GM19328 (cell line): ENCODE data around the gene GOLGA6L22.
"Not testable (repeated sequence)": the region's sequence is repeated elsewhere in the genome, so short reads cannot be mapped to it uniquely, and the experiment has no call there.

Experiments used
- ATAC-seq: cut with Tn5 transposase; IDR thresholded peaks from one replicate; pipeline ENCODE4 v1.9.1; 2021; ENCODE audit warnings: mild to moderate bottlenecking, moderate library complexity; ENCODE audit not compliant: unreplicated experiment

GOLGA6L22 gene, protein sequence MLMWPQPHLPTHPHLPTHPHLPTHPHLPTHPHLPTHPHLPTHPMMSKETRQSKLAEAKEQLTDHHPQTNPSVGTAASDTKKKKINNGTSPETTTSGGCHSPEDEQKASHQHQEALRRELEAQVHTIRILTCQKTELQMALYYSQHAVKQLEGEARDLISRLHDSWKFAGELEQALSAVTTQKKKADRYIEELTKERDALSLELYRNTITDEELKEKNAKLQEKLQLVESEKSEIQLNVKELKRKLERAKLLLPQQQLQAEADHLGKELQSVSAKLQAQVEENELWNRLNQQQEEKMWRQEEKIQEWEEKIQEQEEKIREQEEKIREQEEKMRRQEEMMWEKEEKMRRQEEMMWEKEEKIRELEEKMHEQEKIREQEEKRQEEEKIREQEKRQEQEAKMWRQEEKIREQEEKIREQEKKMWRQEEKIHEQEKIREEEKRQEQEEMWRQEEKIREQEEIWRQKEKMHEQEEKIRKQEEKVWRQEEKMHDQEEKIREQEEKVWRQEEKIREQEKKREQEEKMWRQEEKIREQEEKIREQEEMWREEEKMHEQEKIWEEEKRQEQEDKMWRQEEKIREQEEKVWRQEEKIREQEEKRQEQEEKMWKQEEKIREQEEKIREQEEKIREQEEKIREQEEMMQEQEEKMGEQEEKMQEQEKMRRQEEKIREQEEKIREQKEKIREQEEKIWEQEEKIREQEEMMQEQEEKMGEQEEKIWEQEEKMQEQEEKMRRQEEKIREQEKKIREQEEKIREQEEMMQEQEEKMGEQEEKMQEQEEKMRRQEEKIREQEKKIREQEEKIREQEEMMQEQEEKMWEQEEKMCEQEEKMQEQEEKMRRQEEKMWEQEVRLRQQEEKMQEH

DNA sequence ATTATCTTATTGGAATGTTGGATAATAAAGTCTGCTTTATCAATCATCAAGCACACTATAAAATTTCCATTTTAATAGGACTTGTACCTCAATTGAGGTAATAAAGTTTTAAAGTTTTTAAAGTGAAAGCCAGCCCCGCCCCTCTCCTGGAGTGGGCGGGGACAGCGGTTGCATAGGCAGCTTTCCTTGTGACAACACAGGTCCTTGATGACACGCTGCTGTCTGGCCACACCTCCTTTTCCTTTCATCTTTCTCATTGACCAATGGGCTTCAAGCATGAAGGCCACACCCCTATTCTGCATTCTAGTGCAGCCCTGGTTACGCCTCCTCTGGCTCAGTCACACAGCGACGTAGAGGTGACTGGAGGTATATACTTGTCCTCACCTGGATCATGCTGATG lies at the start of gene GOLGA6L22:
TSS of gene GOLGA6L22 (plus strand) at position 301 of the 400 bp plus-strand sequence. CDS start at position 392, 91 bp downstream.
- ATAC-seq, result not testable (repeated sequence)

DNA sequence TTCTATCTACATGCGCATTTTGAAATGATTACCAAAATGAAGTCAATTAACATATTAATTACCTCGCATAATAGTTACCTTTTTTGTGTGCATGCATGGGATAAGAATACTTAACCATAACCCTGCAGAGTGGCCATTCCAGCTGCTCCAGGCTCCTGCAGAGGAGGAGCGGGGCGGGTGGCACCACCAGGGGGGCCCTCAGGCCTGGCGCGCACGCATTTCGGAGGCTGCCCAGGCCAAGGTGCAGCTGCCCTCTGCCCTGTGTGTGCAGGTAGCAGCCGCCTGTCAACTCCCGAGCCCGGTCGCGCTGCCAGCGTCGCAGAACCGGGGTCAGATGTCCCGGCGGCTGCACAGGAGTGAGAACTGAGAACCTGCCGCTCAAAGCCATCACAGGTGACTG lies 41.4 kb upstream of the GOLGA6L22 start:
- ATAC-seq, result not testable (repeated sequence)

DNA sequence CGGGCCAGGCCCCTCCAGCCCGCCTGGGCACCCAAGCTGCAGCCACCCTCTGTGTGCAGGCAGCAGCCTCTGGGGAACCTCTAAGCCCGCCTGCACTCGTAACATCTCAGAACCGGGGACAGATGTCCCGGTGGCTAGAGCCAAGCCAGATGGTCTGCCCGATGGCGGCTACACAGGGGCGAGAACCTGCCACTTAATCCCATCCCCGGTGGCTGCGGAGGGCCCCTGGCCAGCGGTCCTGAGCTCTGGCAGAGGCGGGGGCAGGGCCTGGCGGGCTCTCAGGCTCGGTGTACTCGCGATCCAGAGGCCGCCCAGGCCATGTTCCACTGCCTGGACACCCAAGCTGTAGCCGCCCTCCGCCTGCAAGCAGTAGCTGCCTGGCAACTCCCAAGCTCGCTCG lies 40.9 kb upstream of the GOLGA6L22 start:
- ATAC-seq, result not testable (repeated sequence)

DNA sequence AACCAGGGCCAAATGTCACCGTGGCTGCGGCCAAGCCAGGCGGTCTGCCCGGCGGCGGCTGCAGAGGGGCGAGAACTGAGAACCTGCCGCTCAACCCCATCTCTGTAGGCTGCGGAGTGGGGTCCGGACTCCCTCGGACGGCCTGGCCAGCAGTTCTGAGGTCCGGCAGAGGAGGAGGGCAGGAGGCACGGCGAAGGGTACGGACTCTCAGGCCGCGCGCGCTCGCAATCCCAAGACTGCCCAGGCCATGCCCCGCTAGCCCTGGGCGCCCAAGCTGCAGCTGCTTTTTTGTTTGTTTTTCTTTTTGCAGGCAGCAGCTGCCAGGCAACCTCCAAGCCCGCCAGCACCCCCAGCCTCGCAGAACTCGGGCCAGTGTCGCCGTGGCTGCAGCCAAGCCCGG lies 40.5 kb upstream of the GOLGA6L22 start:
- ATAC-seq, result not testable (repeated sequence)

DNA sequence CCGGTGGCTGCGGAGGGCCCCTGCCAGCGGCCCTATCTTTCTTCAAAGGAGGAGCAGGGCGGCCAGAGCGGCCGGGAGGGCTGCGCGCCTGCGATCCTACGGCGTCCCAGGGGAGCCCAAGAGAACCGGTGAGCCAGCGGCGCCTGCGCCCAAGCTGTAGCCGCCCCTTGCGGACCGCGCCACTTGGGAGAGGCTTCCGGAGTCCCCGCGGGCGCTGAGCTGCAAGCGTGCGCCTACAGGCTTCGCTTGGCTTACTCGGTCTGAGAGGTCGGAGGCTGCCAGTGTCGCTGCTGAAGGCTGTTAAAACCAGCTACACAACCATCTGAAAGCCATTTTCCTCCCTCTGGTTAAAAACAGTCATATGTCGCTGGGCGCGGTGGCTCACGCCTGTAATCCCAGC lies 40.0 kb upstream of the GOLGA6L22 start:
- not testable (repeated sequence) for ATAC-seq

DNA sequence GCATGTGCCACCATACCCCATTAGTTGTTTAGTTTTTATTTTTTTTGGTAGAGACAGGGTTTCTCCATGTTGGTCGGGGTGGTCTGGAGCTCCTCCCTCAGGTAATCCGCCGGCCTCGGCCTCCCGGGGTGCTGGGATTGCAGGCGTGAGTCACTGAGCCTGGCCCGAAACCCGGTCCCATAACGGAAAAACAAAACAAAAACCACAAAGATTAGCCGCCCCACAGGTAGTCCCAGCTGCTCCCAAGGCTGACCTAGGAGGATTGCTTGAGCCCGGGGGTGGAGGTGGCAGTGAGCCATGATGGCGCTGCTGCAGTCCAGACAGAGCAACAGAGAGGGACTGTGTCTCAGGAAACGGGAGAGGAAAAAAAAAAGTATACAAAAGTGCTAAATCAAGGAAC lies 38.4 kb upstream of the GOLGA6L22 start:
- ATAC-seq, result not testable (repeated sequence)

DNA sequence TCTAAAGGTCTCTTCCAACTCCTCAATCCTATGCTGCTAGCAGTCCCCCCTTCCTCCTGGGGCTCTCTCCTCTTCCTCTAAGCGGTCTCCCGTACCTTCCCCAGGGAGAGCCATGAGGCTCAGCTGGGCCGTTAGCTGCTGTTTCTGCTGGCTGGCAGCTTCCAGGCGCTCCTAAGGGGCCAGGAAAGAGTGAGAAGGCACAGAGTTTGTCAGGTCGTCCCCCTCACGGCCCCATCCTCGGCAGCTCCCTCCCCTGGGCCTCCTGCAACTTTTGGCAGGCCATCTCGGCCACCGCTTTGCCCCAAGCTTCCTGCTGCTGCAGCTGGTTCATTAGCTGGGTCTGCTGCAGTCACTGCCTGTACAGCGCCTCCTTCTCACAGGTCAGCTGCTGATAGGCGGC lies 29.3 kb upstream of the GOLGA6L22 start:
- not testable (repeated sequence) for ATAC-seq

DNA sequence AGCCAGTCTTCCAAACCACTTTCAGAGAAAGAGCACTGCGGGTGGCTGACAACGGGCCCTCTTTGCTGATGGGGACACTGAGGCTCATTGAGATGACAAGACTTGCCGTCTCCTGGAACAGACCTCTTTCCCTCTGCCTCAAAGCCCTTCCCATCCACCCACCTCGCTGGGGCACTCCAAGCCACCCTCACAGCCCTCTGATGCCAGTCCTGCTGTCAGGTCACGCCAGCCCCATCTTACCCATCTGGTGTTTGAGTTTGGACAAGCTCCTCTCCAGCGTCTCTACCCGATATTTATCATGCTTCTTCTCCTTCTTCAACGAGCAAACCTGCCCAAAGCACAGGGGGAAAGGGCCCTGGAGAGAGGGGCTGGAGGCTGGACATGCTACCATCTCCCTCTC lies 27.0 kb upstream of the GOLGA6L22 start:
- not testable (repeated sequence) for ATAC-seq

DNA sequence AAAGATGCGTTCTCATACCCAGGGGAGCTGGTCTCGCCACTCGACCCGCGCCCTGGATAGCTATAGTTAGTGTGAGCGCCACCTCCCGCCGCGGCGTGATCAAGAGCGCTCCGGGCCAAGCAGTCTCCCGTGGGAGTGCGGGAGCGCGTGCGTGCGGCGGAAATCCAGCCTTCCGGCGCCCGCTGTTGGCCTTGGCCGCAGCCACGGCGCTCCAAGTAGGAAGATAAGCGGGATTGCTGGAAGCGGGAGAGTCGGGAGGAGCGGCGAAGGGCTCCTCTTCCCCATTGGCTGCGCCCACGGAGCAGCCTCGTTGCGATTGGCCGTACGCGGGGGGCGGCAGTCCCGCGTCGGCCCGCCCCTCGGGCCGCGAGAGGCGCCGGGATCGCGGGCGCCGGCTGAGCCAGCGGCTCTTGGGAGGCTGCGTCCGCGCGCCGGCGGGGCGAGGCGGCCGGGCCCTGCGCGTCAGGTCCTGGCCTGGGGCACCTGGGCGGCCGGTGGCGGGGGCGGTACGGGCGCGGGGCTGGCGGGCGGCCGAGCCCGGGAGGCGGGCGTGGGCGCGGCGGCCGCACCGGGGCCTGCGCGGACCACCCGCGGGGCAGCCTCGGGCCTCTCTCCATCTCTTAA lies 35.9 kb downstream of the GOLGA6L22 start:
- not testable (repeated sequence) for ATAC-seq

DNA sequence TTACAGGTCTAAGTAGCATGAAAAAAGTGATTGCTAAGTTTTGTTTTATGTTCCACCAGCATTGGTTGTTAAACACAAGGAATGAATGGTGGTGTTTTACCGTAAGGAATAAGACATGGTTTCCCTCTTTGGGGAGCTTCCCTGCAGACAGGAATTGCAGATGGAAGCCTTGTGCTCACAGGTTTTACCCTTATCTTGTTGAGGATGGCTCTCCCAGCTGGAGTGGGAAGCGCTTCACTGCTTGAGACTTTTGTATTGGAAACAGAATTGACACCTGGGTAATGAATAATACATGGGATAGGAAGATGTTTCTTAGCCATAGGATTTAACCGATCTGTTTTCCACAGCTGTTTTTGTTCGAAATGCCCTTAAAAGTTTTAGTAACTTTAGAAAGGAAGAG lies 38.5 kb downstream of the GOLGA6L22 start:
- not testable (repeated sequence) for ATAC-seq

DNA sequence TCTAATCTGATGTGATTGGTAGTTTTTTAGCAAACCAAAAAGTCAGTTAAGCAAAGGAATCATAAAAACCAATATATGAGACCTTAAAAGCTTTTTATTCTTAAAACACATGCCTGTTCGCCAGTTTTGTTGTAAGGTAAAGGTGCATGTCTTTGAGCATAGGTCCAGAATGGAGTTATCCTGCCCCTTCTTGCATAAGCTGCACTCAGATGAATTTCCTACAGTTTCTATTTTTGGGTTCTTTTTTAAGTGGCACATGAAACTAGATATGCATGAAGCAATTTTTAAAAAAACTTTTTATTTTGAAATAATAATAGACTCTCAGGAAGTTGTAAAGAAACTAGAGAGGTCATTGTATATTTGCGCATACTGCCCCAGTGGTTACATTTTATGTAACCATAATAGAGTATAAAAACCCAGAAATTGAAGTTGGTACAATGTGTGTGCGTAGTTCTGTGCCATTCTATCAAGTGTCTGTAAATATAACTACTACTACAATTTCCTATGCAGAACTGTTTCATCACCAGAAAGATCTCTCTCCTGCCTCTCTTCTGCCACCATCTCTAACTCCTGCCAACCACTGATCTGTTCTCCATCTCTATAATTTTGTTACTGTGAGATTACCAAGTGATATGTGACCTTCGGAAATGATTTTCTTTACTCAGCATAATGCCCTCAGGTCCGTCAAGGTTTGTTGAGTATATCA lies 39.7 kb downstream of the GOLGA6L22 start:
- not testable (repeated sequence) for ATAC-seq

DNA sequence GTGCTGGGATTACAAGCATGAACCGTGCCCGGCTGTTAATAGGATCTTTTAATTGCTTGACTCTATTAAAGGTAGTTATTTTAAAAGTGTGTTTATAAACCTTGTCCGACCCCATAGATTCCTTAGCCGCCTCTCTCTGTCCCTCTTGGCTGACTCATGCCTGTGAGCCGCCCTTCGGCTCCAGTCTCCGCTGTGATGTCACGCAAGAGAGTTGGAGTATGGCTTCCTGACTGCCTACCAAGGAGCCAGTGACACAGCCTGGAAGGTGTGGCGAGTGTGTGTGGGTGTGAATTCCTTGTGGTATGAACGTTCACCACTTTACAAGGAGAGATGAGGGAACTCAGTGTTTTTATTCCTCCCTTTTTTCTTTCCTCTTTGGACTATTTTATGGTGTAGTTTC lies 43.6 kb downstream of the GOLGA6L22 start:
- ATAC-seq, result not testable (repeated sequence)

DNA sequence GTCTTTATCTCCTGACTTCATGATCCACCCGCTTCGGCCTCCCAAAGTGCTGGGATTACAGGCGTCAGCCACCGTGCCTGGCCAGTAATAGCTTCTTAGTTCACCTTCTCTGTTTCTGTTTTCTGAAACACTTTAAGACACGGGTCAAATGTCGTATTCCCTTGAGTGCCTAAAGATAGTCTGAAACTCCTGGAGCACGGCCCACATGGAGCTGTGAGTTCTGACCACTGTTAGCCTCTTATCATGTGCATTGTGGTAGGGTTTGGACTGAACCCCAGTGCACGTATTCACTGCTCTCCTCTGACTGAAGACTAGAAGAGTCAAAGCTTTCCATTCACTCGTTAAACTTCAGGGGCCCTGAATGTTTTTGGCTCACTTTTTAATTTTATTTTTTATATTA lies 48.3 kb downstream of the GOLGA6L22 start:
- not testable (repeated sequence) for ATAC-seq

DNA sequence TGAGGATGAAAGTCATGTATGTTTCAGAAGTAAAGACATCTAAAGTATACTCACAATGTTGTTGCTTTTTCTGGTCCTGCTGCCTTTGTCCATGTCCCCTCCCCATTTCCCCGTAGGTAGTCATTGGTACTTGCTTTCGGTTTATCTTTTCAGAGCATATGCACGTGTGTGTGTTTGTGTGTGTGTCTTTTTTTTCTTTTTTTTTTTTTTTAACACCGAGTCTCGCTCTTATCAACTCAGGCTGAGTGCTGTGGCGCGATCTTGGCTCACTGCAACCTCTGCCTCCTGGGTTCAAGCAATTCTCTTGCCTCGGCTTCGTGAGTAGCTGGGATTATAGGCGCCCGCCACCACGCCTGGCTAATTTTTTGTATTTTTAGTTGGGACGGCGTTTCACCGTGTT lies 57.4 kb downstream of the GOLGA6L22 start:
- not testable (repeated sequence) for ATAC-seq
